VCaP (cell line): ENCODE results near the gene HLCS.

Source experiments
- H3K27ac ChIP-seq: fragments of 450-650 bp; 2 replicates; pipeline ENCODE4 v1.5.1; 2017
- TF ChIP-seq, protein P1 (sequence below): fragments of 450-650 bp; conservative IDR thresholded peaks from 2 replicates; pipeline ENCODE4 v1.5.1; 2017; ENCODE audit warnings: mild to moderate bottlenecking, moderate library complexity

HLCS gene

DNA sequence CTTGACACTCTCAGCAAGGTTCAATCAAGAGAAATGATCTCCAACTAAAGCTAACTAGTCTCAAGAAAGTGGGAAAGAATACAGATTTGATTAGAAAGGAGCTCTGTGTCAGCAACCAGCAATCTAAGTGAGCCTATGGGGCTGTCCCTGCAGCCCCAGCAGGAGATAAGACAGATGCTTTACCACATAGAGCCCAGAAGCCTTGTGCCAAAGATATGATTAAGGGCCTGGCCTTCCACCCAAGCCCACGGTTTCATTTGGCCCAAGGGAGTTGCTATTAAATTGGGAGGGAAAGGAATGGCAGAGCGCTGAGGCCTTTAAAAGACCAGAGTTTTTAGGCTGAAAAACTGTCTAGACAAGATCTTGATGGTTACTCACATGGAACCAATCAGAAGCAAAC, 74.8 kb downstream of the HLCS start:
- TF ChIP-seq, protein P1, sequence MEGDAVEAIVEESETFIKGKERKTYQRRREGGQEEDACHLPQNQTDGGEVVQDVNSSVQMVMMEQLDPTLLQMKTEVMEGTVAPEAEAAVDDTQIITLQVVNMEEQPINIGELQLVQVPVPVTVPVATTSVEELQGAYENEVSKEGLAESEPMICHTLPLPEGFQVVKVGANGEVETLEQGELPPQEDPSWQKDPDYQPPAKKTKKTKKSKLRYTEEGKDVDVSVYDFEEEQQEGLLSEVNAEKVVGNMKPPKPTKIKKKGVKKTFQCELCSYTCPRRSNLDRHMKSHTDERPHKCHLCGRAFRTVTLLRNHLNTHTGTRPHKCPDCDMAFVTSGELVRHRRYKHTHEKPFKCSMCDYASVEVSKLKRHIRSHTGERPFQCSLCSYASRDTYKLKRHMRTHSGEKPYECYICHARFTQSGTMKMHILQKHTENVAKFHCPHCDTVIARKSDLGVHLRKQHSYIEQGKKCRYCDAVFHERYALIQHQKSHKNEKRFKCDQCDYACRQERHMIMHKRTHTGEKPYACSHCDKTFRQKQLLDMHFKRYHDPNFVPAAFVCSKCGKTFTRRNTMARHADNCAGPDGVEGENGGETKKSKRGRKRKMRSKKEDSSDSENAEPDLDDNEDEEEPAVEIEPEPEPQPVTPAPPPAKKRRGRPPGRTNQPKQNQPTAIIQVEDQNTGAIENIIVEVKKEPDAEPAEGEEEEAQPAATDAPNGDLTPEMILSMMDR, result no peak
- no peak overlapping the region for H3K27ac ChIP-seq

DNA sequence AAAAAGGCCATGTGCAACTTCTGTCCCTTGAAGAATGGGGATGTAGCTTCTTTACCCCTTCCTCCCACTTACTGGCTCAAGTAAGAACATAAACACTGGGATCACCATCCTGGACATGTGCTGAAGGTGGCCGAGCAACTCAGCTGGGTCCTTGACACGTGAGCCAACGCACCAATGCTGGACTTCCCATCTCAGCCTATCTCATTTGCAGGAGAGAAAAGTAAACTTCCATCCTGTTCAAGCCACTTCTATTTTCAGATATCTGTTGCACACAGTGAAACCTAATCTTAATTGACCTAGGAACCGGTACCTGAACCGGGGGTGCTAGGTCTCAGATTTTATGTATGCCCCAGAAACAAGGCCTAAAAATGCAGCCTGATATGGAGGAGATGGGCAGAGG, 75.3 kb downstream of the HLCS start:
- no peak overlapping the region for H3K27ac ChIP-seq
- TF ChIP-seq, protein P1, result no peak

- no peak overlapping the region for H3K27ac ChIP-seq
- TF ChIP-seq, protein P1, result no peak
Observed at GRCh38 chr21:36890086-36890485, 76.4 kb downstream of the HLCS start.

DNA sequence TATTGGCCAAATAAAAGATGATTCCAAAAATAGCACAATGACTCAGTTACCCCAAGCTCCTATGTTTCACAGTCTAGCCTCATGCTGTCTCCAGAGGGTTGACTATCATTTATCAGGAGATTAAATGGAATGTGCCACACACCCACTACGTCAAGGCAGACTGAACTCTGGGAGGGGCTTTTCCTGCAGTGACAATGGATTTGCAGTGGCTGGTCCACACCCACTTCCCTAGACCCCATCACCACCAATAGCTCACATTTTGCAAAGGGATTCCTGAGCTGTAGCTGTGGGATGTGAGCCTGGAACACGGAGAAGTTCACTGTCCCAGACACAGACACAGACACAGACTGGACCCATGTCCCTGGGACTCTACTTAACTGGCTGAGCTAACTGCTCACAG, 77.1 kb downstream of the HLCS start:
- TF ChIP-seq, protein P1, result no peak
- no peak overlapping the region for H3K27ac ChIP-seq

DNA sequence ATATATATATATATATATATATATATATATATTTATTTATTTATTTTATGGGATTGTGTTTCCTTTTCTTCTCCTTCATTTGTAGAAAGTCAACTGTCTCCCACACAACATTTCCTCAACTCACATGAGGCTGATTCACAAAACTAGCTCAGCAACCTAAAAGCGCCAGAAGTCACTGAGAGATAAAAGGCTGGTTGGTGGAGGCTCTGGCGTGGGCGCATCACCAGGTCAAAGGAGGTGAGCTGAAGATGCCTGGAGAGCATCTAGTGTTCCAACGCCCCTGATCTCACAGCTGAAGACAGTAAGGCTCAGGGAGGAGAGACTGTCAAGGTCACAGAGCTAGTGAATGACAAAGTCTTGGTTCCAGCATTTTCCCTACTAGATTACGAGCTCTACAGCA, 78.0 kb downstream of the HLCS start:
- H3K27ac ChIP-seq, result no peak overlapping the region
- TF ChIP-seq, protein P1, result no peak

GRCh38 chr21:36887963-36888362, 78.5 kb downstream of the HLCS start:
- no peak overlapping the region for H3K27ac ChIP-seq
- TF ChIP-seq, protein P1, result no peak

DNA sequence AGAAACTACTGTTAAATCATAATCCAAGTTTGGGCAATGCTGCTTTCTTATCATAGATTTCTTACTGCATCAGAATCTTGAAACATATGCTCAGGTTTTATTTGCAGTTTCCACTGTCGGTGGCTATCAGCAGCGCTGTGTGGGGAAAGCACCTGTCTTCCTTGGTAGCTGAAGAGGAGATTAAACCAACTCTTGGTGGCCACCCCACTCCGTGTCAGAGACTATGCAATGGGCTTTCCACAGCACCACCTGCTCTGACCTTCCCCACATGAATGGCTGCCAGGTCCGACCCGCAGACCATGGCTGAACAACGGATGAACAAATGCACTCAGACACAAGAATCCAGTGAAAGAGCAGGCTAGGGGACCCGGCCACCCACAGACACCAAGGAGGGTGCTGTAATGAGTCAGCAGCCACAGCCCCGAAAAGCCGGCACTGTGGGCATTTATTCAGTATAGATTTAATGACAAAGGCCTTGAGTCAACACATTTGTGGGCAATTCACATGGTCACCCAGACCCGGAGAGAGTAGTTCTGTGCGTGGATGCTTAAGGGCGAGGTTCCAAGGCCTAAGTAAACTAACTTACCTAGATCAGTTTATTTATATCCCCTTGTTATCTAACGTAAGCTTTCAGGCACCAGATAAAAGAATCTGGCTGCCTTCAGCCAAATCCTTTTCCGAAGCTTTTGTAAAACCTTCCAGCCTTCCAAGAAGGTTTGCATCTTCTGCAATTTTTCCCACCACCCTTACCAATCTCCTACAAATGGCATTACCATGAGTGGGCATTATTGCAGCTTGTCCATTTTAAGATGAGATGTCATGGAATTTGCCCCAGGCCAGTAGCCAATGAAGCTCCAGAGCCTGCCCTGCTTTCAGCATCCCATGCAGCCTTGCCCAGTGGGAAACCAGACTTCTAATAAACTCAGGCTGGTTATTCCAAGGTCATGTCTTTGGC, 82.7 kb downstream of the HLCS start:
- TF ChIP-seq, protein P1, result no peak
- no peak overlapping the region for H3K27ac ChIP-seq
